NCI-H345 treated with DMSO at 0.1 percent for 48 hours (cell line): ENCODE data around the gene NLGN3.

Source experiments
- DNase-seq: peaks from one replicate; lab custom pipeline; 2025; ENCODE audit not compliant: unreplicated experiment; lab: John Stamatoyannopoulos, UW

The NLGN3 gene

GRCh38 chrX:71118032-71118984 is 26.3 kb upstream of the NLGN3 start, which contains the start of gene MED12:
TSS of gene MED12 (plus strand) at chrX:71118596. CDS start at chrX:71118755, 159 bp downstream.
- peak; percentile 58 for DNase-seq

GRCh38 chrX:71118985-71119535 is 25.6 kb upstream of the NLGN3 start:
- DNase-seq = no peak

- no peak for DNase-seq
These were observed 16.3 kb upstream of the NLGN3 start for GRCh38 chrX:71128166-71128833.

GRCh38 chrX:71128915-71129765 is 15.5 kb upstream of the NLGN3 start:
- DNase-seq = no peak

GRCh38 chrX:71131510-71131909 is 13.1 kb upstream of the NLGN3 start:
- DNase-seq = no peak

- DNase-seq = no peak
These were observed 4.2 kb upstream of the NLGN3 start for GRCh38 chrX:71140440-71140839.

GRCh38 chrX:71143508-71143907 is 1.1 kb upstream of the NLGN3 start:
- DNase-seq = no peak

- no peak for DNase-seq
These were observed 3.0 kb downstream of the NLGN3 start for GRCh38 chrX:71147496-71148277.

- DNase-seq = no peak
These were observed 3.6 kb downstream of the NLGN3 start for GRCh38 chrX:71148278-71148663.

GRCh38 chrX:71151366-71151765 is 6.7 kb downstream of the NLGN3 start:
- DNase-seq = no peak

GRCh38 chrX:71154196-71154595 is 9.6 kb downstream of the NLGN3 start:
- no peak for DNase-seq

GRCh38 chrX:71154641-71155040 is 10.0 kb downstream of the NLGN3 start:
- no peak for DNase-seq

GRCh38 chrX:71158603-71159002 is 14.0 kb downstream of the NLGN3 start:
- no peak for DNase-seq

- no peak for DNase-seq
These were observed 14.7 kb downstream of the NLGN3 start for GRCh38 chrX:71159335-71159734.

- no peak for DNase-seq
These were observed 15.8 kb downstream of the NLGN3 start for GRCh38 chrX:71160475-71160874.

- DNase-seq = no peak
These were observed 18.3 kb downstream of the NLGN3 start for GRCh38 chrX:71162981-71163380.

- DNase-seq = no peak
These were observed 19.4 kb downstream of the NLGN3 start for GRCh38 chrX:71164071-71164470.

- no peak for DNase-seq
These were observed 21.8 kb downstream of the NLGN3 start for GRCh38 chrX:71166461-71166860.

- no peak for DNase-seq
These were observed 22.6 kb downstream of the NLGN3 start for GRCh38 chrX:71167031-71167781.
